ENCODE results near the gene AGO4. TPM values are rescaled to one million over a fixed set of nuclear protein-coding genes. Genes with fewer than 3 reads are reported as not detected.
A peak's percentile ranks its signal among the peaks of the same experiment; 100 is the strongest.
"Not testable (repeated sequence)": the region's sequence is repeated elsewhere in the genome, so short reads cannot be mapped to it uniquely, and the experiment has no call there.

Gene AGO4
- total and polyA plus RNA-seq, 3 donors from 2014 or later: 17.4 to 24.0 (median 21.6) TPM

DNA sequence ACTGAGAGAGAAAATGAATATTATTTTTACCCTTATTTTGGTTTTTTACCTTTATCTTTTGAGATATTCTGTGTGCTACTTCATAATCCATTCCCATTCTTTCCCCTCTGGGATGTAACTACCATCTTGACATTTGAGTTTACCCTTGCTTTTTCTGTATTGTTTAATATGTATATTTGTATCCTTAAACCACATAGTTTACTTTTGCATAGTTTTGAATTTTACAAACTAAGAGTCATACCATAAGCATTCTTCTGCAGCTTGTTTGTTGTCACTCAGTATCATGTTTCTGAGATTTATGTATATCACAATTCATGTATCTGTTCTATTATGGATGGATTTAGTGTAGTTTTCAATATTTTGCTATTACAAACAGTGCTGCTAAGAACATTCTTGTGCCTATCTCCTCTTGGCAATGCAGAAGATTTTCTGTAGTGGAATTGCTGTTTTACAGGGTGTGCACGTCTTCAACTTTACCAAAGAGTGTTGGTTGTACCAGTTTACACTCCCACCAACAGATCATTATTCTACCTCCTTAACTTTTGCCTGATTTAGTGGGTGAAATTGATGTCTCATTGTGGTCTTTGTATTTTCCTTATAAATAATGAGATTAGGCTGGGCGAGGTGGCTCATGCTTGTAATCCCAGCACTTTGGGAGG is 63.0 kb downstream of the AGO4 start:
- no peak for TF ChIP-seq CTCF (IDR thresholded peaks at IDR 0.05)
- no peak for TF ChIP-seq POLR2A (IDR thresholded peaks at IDR 0.05)
- intact Hi-C loops (cut with DNase I; ENCODE audit: low total_unique reads): no loop called here
- no peaks in the 10 kb centered on the region for H3K27me3 ChIP-seq
- no peaks in the 10 kb centered on the region for H3K36me3 ChIP-seq (ENCODE audit: low read depth, missing control alignments)
- no peak overlapping the region for H3K27ac ChIP-seq
- no peaks in the 10 kb centered on the region for H3K9me3 ChIP-seq
- no peaks in the 10 kb centered on the region for H3K4me1 ChIP-seq
- 79 to 90% methylated on average over 2 of the region's 2 CpGs for WGBS, 2 donors
- H3K4me3 ChIP-seq: peak overlapping the region in 1 of 2 donors; percentile 30
- DNase-seq: no peak

GRCh38 chr1:35873243-35873750 is 65.5 kb downstream of the AGO4 start:
- intact Hi-C loops (cut with DNase I; ENCODE audit: low total_unique reads): no loop called here
- no peaks in the 10 kb centered on the region for H3K36me3 ChIP-seq (ENCODE audit: low read depth, missing control alignments)
- no peaks in the 10 kb centered on the region for H3K9me3 ChIP-seq
- DNase-seq: no peak
- H3K4me1 ChIP-seq: no peaks in the 10 kb centered on the region
- 83 to 90% methylated on average over 4 of the region's 4 CpGs for WGBS, 2 donors
- no peaks in the 10 kb centered on the region for H3K27me3 ChIP-seq
- no peak for TF ChIP-seq CTCF (IDR thresholded peaks at IDR 0.05)
- TF ChIP-seq POLR2A (IDR thresholded peaks at IDR 0.05): no peak
- no peak overlapping the region for H3K4me3 ChIP-seq
- no peak overlapping the region for H3K27ac ChIP-seq

GRCh38 chr1:35874115-35874514 is 66.3 kb downstream of the AGO4 start:
- H3K4me3 ChIP-seq; H3K27ac ChIP-seq; intact Hi-C loops (cut with DNase I; ENCODE audit: low total_unique reads); H3K4me1 ChIP-seq; H3K36me3 ChIP-seq (ENCODE audit: low read depth, missing control alignments); DNase-seq; H3K9me3 ChIP-seq; H3K27me3 ChIP-seq: not testable (repeated sequence)
- 76 to 82% methylated on average over 4 of the region's 4 CpGs for WGBS, 2 donors

DNA sequence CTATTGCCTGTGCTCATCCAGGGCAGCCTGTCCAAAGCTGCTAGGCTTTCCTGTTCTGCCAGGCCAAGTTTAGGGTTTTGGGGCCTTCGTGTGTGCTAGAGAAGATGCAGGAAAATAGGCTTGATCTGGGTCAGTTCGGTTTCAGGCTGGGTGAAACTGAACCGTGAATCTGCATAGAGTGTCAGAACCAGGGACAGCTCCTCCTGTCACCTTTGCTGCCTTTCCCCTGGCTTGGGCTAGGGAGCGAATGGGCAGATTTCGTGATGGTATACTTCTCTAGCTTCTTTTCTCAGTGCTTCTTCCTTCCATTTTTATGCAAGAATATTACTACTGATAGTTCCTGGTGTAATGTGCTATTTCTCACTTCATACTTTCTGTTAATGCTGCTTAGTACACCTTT is 69.2 kb downstream of the AGO4 start:
- DNase-seq: peak; percentile 29
- no peaks in the 10 kb centered on the region for H3K9me3 ChIP-seq
- H3K36me3 ChIP-seq (ENCODE audit: low read depth, missing control alignments): no peaks in the 10 kb centered on the region
- no peak overlapping the region for H3K27ac ChIP-seq
- no peaks in the 10 kb centered on the region for H3K4me1 ChIP-seq
- 53% methylated on average over 5 of the region's 5 CpGs for WGBS, 2 donors
- no peak overlapping the region for H3K4me3 ChIP-seq
- no peaks in the 10 kb centered on the region for H3K27me3 ChIP-seq
- intact Hi-C loops (cut with DNase I; ENCODE audit: low total_unique reads): no loop called here
- TF ChIP-seq CTCF (IDR thresholded peaks at IDR 0.05) (no peak), POLR2A (IDR thresholded peaks at IDR 0.05) (no peak)

DNA sequence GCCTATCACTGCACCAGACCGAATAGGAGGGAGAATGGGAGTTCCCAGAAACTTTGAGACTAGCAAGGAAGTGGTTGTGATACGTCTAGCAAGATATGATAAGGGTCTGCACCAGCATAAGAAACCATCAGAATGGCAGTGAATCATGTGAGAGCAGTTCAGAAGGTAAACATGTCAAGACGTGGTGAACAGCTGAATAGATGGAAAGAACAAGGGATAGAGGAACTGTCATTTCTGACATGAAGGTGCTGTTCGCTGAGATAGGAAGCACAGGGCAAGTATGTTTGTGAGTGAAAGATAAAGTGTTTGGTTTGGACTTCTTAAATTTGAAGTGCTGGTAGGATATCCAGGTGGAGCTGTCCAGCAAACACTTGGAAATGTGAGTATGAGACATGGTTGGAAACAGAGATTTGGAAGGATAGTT is 74.0 kb downstream of the AGO4 start:
- TF ChIP-seq POLR2A (IDR thresholded peaks at IDR 0.05): no peak
- TF ChIP-seq CTCF (IDR thresholded peaks at IDR 0.05): no peak
- intact Hi-C loops (cut with DNase I; ENCODE audit: low total_unique reads): no loop called here
- H3K27me3 ChIP-seq: no peaks in the 10 kb centered on the region

More for the DNA sequence above, 74.0 kb downstream of the AGO4 start:
- H3K4me3 ChIP-seq: no peak overlapping the region
- H3K9me3 ChIP-seq: no peaks in the 10 kb centered on the region
- DNase-seq: no peak
- 56 to 63% methylated on average over 4 of the region's 4 CpGs for WGBS, 2 donors
- peaks cover 31% of the 10 kb centered on the region for H3K4me1 ChIP-seq
- H3K36me3 ChIP-seq (ENCODE audit: low read depth, missing control alignments): no peaks in the 10 kb centered on the region
- no peak overlapping the region for H3K27ac ChIP-seq
